Bronchial epithelial cell (primary cell): ENCODE data around the gene DNM1L. TPM values are rescaled to one million over a fixed set of nuclear protein-coding genes. Genes with fewer than 3 reads are reported as not detected.

Source experiments
- DNase-seq: peaks from one replicate; pipeline ENCODE4 v3.0.0-alpha.2; 2010; ENCODE audit warnings: low read depth
- FAIRE-seq: peaks from 2 replicates; lab custom pipeline; 2011; peaks lifted over from hg19 to GRCh38; lab: Jason Lieb, UNC
- H3K27me3 ChIP-seq: 2 replicates; pipeline ENCODE4 v1.5.1; 2011; ENCODE audit warnings: low read length; ENCODE audit not compliant: control insufficient read depth, insufficient read depth
- H3K36me3 ChIP-seq: 2 replicates; pipeline ENCODE4 v1.5.1; 2011; ENCODE audit warnings: low read length; ENCODE audit not compliant: control insufficient read depth, insufficient read depth
- H3K4me3 ChIP-seq: 2 replicates; pipeline ENCODE4 v1.5.1; 2011; ENCODE audit warnings: mild to moderate bottlenecking, low read depth, low read length, control low read depth
- total RNA-seq: library from RNA; depleted of rRNA; stranded (reverse); fragments of >200 nt; gene quantifications from 2 replicates; pipeline ENCODE4 v1.2.1, GENCODE V29; 2014
- TF ChIP-seq, protein P1 (sequence below): IDR thresholded peaks from 2 replicates; pipeline ENCODE4 v1.5.1; 2011; ENCODE audit warnings: mild to moderate bottlenecking, moderate library complexity, low read length, control low read depth, inconsistent platforms; ENCODE audit not compliant: insufficient read depth, severe bottlenecking

DNM1L gene
- total RNA-seq, 1 donor from 2014 or later, result 69.2 TPM

- Histone ChIP-seq H3K4me3 (no peak overlapping the region), H3K27me3 (no peaks in the 10 kb centered on the region), H3K36me3 (no peaks in the 10 kb centered on the region)
- no peak for FAIRE-seq
- peak; percentile 48 for DNase-seq
- TF ChIP-seq, protein P1, sequence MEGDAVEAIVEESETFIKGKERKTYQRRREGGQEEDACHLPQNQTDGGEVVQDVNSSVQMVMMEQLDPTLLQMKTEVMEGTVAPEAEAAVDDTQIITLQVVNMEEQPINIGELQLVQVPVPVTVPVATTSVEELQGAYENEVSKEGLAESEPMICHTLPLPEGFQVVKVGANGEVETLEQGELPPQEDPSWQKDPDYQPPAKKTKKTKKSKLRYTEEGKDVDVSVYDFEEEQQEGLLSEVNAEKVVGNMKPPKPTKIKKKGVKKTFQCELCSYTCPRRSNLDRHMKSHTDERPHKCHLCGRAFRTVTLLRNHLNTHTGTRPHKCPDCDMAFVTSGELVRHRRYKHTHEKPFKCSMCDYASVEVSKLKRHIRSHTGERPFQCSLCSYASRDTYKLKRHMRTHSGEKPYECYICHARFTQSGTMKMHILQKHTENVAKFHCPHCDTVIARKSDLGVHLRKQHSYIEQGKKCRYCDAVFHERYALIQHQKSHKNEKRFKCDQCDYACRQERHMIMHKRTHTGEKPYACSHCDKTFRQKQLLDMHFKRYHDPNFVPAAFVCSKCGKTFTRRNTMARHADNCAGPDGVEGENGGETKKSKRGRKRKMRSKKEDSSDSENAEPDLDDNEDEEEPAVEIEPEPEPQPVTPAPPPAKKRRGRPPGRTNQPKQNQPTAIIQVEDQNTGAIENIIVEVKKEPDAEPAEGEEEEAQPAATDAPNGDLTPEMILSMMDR, result no peak
Measured at GRCh38 chr12:32776258-32776657, 97.2 kb downstream of the DNM1L start.

DNA sequence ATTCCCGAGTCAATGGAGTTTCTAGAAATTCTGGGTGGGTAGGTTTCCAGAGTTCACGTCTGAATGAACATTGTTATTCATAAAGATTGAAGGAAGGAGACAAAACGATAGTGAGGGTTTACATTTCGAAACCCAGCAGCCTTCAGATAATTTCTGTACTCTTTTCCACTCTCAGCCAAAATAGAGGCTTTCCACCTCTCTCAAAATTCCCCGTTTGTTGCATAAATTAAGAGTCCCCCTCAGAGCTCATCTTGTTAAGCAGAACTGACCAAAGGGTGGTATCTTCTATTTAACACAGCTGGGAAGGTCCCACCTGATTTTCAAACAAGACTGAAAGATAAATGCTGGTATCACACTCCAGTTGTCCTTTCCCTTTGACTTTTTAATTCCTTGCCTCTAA, 98.1 kb downstream of the DNM1L start:
- no peaks in the 10 kb centered on the region for H3K36me3 ChIP-seq
- H3K4me3 ChIP-seq, result no peak overlapping the region
- TF ChIP-seq, protein P1, result no peak
- FAIRE-seq, result no peak
- H3K27me3 ChIP-seq, result no peaks in the 10 kb centered on the region
- DNase-seq, result no peak

GRCh38 chr12:32777691-32778175, 98.6 kb downstream of the DNM1L start:
- H3K27me3 ChIP-seq, result no peaks in the 10 kb centered on the region
- H3K4me3 ChIP-seq, result no peak overlapping the region
- DNase-seq, result no peak
- no peak for FAIRE-seq
- no peaks in the 10 kb centered on the region for H3K36me3 ChIP-seq
- TF ChIP-seq, protein P1, result no peak

DNA sequence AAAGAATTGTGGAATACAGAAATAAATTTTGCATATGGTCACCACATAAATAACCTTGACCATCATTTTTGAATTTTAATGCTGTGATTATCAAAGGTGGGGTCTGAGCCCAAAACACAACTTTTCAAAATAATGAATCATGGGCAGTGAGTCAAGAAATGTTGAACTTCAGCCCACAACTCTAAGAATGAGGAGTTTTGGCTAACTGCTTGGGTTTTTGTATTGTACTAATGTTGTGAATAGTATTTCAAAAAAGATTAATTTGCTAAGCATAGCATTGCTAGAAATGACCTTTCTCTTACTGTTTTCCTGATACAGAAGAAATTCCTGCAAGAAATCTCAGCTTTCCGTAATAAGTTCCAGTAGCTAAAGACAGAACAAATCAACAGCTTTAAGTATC, 101.0 kb downstream of the DNM1L start:
- FAIRE-seq (no peak), DNase-seq (no peak)
- H3K36me3 ChIP-seq, result no peaks in the 10 kb centered on the region
- TF ChIP-seq, protein P1, result no peak
- H3K4me3 ChIP-seq, result no peak overlapping the region
- no peaks in the 10 kb centered on the region for H3K27me3 ChIP-seq

- H3K36me3 ChIP-seq, result no peaks in the 10 kb centered on the region
- no peak overlapping the region for H3K4me3 ChIP-seq
- H3K27me3 ChIP-seq, result no peaks in the 10 kb centered on the region
- no peak for FAIRE-seq
- TF ChIP-seq, protein P1, result no peak
- DNase-seq, result no peak
Measured at GRCh38 chr12:32783029-32783428, 103.9 kb downstream of the DNM1L start.

DNA sequence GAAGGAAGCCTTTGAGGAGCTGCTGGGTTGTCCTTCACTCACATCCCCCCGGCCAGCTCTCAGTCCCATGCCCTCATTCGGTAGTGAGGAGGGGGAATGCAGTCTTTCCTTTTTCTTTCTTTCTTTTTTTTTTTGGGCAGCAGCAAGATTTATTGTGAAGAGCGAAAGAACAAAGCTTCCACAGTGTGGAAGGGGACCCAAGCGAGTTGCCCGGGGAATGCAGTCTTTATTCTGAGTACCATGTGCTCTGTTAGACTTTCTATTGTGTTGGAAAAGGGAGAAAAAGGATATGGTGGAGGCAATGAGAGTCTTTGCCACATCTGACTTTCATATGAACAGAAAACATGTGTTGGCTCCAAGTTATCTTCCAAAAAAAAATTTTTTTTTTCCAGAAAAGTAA, 106.5 kb downstream of the DNM1L start:
- H3K27me3 ChIP-seq, result no peaks in the 10 kb centered on the region
- H3K4me3 ChIP-seq, result no peak overlapping the region
- DNase-seq, result no peak
- TF ChIP-seq, protein P1, result no peak
- no peak for FAIRE-seq
- no peaks in the 10 kb centered on the region for H3K36me3 ChIP-seq
